Neural crest cell (in vitro differentiated cells): ENCODE results near the gene CACNA2D2. TPM values are rescaled to one million over a fixed set of nuclear protein-coding genes. Genes with fewer than 3 reads are reported as not detected.

Experiments
- DNase-seq: peaks from one replicate; pipeline ENCODE4 v3.0.0; 2021; ENCODE audit warnings: low read depth, mixed read lengths, low spot score
- H3K27ac Mint-ChIP-seq: one replicate; pipeline ENCODE4 v1.8.0; 2021; ENCODE audit warnings: mild to moderate bottlenecking, mixed read lengths; ENCODE audit not compliant: unreplicated experiment
- H3K27me3 Mint-ChIP-seq: 2 replicates; pipeline ENCODE4 v1.8.0; 2021; ENCODE audit warnings: low read depth, mild to moderate bottlenecking, mixed read lengths
- H3K36me3 Mint-ChIP-seq: 2 replicates; pipeline ENCODE4 v1.8.0; 2021; ENCODE audit warnings: low read depth, mild to moderate bottlenecking, mixed read lengths
- H3K4me1 Mint-ChIP-seq: 2 replicates; pipeline ENCODE4 v1.8.0; 2021; ENCODE audit warnings: mixed read lengths
- H3K4me3 Mint-ChIP-seq: one replicate; pipeline ENCODE4 v1.8.0; 2021; ENCODE audit warnings: mild to moderate bottlenecking, mixed read lengths
- H3K9me3 Mint-ChIP-seq: 2 replicates; pipeline ENCODE4 v1.8.0; 2021; ENCODE audit warnings: mixed read lengths
- total RNA-seq: library from RNA; stranded (reverse); gene quantifications from 2 replicates; pipeline ENCODE4 v1.2.1, GENCODE V29; 2021
- TF ChIP-seq, protein P1 (sequence below): fragments of 200-600 bp; sonication (generic); conservative IDR thresholded peaks from 2 replicates; pipeline ENCODE4 v1.5.0; 2021; ENCODE audit warnings: antibody characterized with exemption, mild to moderate bottlenecking

The CACNA2D2 gene
- total RNA-seq, 1 donor from 2014 or later: 8.7 TPM

DNA sequence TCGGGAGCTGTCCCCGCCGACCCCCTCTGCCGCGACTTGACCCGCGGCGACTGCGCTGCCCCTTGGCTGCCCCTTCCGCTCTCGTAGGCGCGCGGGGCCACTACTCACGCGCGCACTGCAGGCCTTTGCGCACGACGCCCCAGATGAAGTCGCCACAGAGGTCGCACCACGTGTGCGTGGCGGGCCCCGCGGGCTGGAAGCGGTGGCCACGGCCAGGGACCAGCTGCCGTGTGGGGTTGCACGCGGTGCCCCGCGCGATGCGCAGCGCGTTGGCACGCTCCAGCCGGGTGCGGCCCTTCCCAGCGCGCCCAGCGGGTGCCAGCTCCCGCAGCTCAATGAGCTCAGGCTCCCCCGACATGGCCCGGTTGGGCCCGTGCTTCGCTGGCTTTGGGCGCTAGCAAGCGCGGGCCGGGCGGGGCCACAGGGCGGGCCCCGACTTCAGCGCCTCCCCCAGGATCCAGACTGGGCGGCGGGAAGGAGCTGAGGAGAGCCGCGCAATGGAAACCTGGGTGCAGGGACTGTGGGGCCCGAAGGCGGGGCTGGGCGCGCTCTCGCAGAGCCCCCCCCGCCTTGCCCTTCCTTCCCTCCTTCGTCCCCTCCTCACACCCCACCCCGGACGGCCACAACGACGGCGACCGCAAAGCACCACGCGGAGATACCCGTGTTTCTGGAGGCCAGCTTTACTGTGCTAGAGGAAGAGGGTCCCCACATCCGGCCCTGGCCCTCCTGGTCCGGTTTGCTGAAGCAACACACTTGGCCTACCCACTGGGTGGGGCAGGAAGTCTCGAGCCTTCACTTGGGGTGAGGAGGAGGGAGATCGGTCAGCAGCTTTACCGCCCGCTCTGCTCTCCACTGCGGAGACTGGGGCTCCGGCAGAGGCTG lies 162.7 kb downstream of the CACNA2D2 start, which contains the start of gene RASSF1:
RASSF1 (minus strand) TSS at position 389 of the 882 bp plus-strand sequence; CDS start at position 358, 31 bp downstream.
- TF ChIP-seq, protein P1, sequence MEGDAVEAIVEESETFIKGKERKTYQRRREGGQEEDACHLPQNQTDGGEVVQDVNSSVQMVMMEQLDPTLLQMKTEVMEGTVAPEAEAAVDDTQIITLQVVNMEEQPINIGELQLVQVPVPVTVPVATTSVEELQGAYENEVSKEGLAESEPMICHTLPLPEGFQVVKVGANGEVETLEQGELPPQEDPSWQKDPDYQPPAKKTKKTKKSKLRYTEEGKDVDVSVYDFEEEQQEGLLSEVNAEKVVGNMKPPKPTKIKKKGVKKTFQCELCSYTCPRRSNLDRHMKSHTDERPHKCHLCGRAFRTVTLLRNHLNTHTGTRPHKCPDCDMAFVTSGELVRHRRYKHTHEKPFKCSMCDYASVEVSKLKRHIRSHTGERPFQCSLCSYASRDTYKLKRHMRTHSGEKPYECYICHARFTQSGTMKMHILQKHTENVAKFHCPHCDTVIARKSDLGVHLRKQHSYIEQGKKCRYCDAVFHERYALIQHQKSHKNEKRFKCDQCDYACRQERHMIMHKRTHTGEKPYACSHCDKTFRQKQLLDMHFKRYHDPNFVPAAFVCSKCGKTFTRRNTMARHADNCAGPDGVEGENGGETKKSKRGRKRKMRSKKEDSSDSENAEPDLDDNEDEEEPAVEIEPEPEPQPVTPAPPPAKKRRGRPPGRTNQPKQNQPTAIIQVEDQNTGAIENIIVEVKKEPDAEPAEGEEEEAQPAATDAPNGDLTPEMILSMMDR: no peak
- DNase-seq: no peak
- Mint-ChIP-seq H3K9me3 (no peaks in the 10 kb centered on the region), H3K36me3 (no peaks in the 10 kb centered on the region), H3K27ac (no peak within 1 kb of the TSS), H3K27me3 (peaks cover 50% of the 10 kb centered on the region), H3K4me3 (peak within 1 kb of the TSS; percentile 96), H3K4me1 (peaks cover 31% of the 10 kb centered on the region)

DNA sequence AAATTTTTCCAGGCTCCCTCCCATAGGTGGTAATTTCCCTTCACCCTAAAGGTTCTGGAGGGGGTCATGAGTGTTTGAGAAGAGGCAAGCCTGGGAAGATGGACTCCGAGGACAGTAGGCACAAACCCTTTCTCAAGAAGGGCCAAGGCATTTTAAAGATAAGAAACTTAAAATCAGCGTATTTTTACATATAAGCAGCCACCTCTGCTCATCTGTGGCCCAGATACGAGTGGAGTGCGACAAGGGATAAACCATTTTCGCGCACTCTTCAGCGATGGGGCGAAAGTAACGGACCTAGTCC lies 163.3 kb downstream of the CACNA2D2 start:
- no peak overlapping the region for H3K27ac Mint-ChIP-seq
- DNase-seq: no peak
- peak overlapping the region; percentile 96 for H3K4me3 Mint-ChIP-seq
- TF ChIP-seq, protein P1: no peak
- H3K27me3 Mint-ChIP-seq: peaks cover 47% of the 10 kb centered on the region
- no peaks in the 10 kb centered on the region for H3K9me3 Mint-ChIP-seq
- H3K4me1 Mint-ChIP-seq: peaks cover 30% of the 10 kb centered on the region
- no peaks in the 10 kb centered on the region for H3K36me3 Mint-ChIP-seq

DNA sequence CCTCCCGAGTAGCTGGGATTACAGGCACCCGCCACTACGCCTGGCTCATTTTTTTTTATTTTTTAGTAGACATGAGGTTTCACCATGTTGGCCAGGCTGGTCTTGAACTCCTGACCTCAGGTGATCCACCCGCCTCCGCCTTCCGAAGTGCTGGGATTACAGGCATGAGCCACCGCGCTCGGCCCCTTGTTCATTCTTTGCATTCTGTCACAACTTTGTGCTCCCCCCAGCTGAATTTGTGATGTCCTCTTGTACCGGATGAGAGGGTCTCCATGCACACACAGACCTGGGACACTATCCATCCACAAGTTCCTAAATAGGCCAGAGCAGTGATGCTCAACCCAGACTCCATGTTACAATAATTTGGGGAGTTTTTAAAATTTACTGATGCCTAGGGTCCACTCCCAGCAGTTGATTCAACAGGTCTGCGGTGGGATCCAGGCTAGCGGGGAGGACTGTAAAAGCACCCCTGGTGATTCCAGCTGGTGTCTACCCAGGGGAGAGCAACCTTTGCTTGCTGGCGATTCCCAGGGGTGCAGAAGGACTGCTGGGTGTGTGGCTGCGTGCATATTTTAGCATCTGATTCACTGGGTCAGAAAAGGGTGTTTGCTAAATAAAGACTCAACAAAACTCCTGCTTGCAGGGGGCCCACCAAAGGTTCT lies 163.8 kb downstream of the CACNA2D2 start:
- no peaks in the 10 kb centered on the region for H3K9me3 Mint-ChIP-seq
- no peak for DNase-seq
- no peaks in the 10 kb centered on the region for H3K36me3 Mint-ChIP-seq
- peak overlapping the region; percentile 96 for H3K4me3 Mint-ChIP-seq
- peak overlapping the region; percentile 5 for H3K27ac Mint-ChIP-seq
- TF ChIP-seq, protein P1: no peak
- peaks cover 44% of the 10 kb centered on the region for H3K27me3 Mint-ChIP-seq
- H3K4me1 Mint-ChIP-seq: peaks cover 30% of the 10 kb centered on the region

DNA sequence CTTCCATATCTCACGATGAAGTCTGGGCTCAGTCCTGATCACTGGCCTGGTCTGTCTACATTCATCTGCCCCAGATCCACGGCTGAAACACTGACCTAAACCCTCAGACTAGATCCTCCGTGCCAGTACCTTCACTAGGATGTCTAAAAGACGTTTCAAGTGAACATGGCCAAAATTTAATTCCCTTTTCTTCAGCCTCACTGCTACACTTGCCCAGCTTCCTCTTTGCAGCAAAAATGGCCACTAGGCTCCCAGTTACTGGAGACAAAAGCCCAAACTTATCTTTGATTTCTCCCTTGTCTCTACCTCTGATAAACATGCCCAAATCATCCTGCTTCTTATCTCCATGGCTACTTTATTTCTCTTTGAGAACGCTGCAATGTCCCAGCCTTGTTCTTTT lies 164.5 kb downstream of the CACNA2D2 start:
- no peaks in the 10 kb centered on the region for H3K9me3 Mint-ChIP-seq
- no peak for DNase-seq
- H3K4me1 Mint-ChIP-seq: peaks cover 35% of the 10 kb centered on the region
- peak overlapping the region; percentile 96 for H3K4me3 Mint-ChIP-seq
- H3K27ac Mint-ChIP-seq: no peak overlapping the region
- no peaks in the 10 kb centered on the region for H3K36me3 Mint-ChIP-seq
- H3K27me3 Mint-ChIP-seq: peaks cover 43% of the 10 kb centered on the region
- TF ChIP-seq, protein P1: no peak

DNA sequence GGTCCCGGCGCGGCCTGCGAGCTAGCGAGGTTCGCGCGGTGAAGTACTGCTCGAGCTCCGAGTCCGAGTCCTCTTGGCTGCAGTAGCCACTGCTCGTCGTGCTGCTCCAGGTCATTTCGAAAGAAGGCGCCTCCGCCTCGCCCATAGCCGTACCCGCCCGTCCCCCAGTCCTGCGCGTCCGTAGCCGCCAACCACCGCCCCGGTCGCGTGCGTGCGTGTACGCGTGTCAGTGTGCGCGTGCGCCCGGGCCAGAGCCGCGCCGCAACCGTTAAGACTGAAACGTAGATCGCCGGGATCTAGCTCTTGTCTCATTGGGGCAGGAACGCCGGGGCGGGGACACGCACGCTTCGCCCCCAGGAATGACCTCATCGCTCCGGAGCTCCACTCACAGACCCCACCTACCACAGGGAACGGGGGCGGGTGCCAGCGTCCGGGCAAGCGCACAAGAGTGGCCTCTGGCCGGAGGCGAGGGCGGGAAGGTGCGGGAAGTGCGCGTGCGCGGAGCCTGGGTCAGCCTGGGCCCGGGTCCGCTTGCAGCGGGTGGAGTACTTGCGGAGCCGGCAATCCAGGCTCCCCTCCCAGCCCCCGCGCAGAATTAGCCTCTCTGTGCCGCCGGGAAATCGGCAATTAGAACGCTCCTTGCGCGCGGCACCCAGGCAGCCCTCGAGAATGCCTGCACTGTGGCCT lies 166.1 kb downstream of the CACNA2D2 start:
- H3K27ac Mint-ChIP-seq: peak overlapping the region; percentile 99
- TF ChIP-seq, protein P1: no peak
- H3K4me1 Mint-ChIP-seq: peaks cover 40% of the 10 kb centered on the region
- no peaks in the 10 kb centered on the region for H3K36me3 Mint-ChIP-seq
- H3K4me3 Mint-ChIP-seq: peak overlapping the region; percentile 96
- no peaks in the 10 kb centered on the region for H3K9me3 Mint-ChIP-seq
- H3K27me3 Mint-ChIP-seq: peaks cover 38% of the 10 kb centered on the region
- peak; percentile 97 for DNase-seq
